GM19240 (cell line): ENCODE results near the gene PLA2G2D.
"Not testable (repeated sequence)": the region's sequence is repeated elsewhere in the genome, so short reads cannot be mapped to it uniquely, and the experiment has no call there.

ENCODE experiments used
- DNase-seq: peaks from one replicate; pipeline ENCODE4 v3.0.0; 2011; ENCODE audit warnings: low spot score; ENCODE audit not compliant: insufficient read length

The PLA2G2D gene

DNA sequence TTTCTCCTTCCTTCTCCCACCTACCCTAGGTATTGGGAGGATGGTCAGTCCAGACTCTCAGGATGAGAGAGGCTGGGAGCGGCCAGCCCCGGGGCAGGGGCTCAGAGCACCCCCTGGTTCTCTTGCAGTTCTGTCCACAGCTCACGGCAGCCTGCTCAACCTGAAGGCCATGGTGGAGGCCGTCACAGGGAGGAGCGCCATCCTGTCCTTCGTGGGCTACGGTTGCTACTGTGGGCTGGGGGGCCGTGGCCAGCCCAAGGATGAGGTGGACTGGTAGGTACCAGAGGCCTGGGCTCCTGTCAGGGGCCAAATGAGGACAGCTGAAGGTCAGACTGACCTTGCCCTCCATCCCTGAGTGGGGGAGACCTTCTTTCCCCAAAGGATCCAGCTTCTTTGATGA, 24.0 kb upstream of the PLA2G2D start:
- no peak for DNase-seq

DNA sequence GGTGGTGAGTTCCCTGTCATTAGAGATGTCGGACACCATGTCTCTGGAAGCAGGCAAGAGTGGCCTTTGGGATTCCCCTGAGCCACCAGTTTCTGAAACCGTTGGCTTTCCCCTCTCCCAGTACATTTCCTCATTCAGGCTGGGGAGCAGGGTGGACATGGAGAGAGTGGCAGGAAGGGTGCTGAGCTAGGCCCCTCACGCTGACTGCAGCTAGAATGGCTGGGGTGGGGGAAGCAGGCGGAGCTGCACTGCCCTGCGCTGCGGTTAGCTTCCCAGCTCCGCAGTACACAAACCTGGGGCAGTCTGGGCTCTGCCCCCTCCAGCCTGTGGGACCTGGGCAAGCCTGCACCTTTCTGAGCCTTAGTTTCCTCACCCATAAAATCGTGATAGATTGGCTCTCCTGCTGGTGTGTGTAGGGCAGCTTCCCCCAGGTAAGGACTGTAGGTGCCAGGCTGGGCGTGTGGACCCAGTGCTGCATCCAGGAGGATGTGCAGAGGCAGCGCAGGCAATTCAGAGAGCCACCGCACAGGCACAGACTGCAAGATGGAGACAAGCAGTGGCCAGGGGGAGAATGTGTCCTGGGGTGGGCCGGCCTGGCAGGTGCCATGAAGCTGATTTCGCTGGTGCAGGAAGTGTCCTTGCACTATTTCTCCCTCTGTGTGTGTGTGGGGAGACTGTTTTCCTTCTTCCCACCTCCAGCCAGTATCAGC, 22.8 kb upstream of the PLA2G2D start:
- DNase-seq = no peak

- DNase-seq = no peak
Measured at GRCh38 chr1:20141466-20141865, 22.1 kb upstream of the PLA2G2D start.

- DNase-seq = no peak
Measured at GRCh38 chr1:20141001-20141400, 21.7 kb upstream of the PLA2G2D start.

- DNase-seq = no peak
Measured at GRCh38 chr1:20139776-20140612, 20.7 kb upstream of the PLA2G2D start.

GRCh38 chr1:20138961-20139550, 19.7 kb upstream of the PLA2G2D start, which contains the start of gene PLA2G2F:
PLA2G2F (plus strand) TSS chr1:20139323; CDS start chr1:20139428, 105 bp downstream.
- no peak for DNase-seq

GRCh38 chr1:20138346-20138745, 19.0 kb upstream of the PLA2G2D start:
- no peak for DNase-seq

- no peak for DNase-seq
Measured at GRCh38 chr1:20137604-20138003, 18.3 kb upstream of the PLA2G2D start.

GRCh38 chr1:20137055-20137454, 17.7 kb upstream of the PLA2G2D start:
- no peak for DNase-seq

DNA sequence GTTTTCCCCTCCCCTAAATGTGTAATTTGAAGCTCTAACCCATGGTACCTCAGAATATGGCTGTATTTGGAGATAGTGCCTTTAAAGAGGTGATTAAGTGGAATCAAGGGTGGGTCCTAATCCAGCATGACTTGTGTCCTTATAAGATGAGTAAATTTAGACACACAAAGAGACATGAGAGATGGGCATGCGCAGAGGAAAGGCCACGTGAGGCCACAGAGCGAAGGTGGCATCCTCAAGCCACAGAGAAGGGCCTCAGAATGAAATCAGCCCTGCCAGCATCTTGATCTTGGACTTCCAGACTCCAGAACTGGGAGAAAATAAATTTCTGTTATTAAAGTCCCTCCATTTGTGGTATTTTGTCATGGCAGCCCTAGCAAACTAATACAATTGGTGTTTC, 16.9 kb upstream of the PLA2G2D start:
- no peak for DNase-seq

- no peak for DNase-seq
Measured at GRCh38 chr1:20134995-20135394, 15.7 kb upstream of the PLA2G2D start.

DNA sequence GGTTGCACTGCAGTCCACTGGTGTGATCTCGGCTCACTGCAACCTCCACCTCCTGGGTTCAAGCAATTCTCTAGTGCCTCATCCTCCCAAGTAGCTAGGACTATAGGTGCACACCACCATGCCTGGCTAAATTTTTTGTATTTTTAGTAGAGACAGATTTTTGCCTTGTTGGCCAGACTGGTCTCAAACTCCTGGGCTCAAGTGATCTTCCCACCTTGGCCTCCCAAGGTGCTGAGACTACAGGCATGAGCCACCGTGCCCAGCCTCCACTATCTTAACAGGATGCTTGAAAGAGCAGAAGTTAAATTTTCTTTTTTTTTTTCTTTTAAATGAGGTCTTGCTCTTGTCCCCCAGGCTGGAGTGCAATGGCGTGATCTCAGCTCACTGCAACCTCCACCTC, 11.2 kb upstream of the PLA2G2D start:
- DNase-seq = not testable (repeated sequence)

- DNase-seq = no peak
Measured at GRCh38 chr1:20126806-20127440, 7.6 kb upstream of the PLA2G2D start.

- no peak for DNase-seq
Measured at GRCh38 chr1:20126041-20126805, 6.9 kb upstream of the PLA2G2D start.

DNA sequence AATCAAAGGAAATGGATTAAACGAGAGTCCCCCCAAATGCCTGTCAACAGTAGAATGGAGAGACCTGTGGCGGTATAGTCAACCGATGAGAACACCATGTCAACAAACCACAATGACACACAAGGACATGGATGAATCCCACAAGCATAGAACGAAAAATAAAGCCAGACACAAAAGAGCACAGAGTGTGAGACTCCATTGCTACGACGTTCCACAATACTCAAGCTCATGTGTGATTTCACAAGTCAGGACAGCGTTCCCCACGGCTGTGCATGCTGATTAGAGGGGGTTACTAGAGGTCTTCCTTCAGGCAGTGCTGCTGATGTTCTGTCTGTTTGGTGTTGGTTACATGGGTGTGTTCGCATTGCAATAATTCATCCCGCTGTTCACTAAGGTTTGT, 5.8 kb upstream of the PLA2G2D start:
- no peak for DNase-seq

DNA sequence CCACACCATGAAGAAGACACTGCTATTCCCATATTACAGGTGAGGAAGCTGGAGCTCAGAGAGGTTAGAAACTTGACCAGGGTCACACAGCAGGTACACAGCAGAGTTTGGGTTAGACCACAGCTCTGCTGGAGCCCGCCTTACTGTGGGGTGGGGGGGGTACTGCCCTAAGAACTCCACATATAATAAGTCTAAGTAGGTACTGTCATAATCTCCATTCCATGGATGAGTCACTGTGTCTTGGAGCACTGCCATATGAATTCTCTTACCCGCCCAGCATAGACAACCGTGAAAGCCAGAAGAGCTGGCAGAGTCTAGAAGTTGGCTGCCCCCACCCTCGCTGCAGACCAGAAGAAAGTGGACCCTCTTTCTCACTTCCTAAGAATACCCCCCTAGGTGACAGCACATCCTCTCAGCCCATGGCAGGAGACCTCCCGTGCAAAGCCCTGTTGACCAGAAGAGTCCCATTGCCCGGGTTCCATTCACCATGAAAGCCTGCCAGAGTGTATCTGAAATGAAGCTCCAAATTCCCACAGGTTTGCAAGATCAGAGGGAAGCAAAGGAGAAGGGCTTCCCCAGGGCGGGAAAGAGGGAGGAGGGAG, 5.2 kb upstream of the PLA2G2D start:
- DNase-seq = no peak

GRCh38 chr1:20123722-20124455, 4.6 kb upstream of the PLA2G2D start:
- DNase-seq = no peak

- DNase-seq = no peak
Measured at GRCh38 chr1:20120796-20121195, 1.5 kb upstream of the PLA2G2D start.

DNA sequence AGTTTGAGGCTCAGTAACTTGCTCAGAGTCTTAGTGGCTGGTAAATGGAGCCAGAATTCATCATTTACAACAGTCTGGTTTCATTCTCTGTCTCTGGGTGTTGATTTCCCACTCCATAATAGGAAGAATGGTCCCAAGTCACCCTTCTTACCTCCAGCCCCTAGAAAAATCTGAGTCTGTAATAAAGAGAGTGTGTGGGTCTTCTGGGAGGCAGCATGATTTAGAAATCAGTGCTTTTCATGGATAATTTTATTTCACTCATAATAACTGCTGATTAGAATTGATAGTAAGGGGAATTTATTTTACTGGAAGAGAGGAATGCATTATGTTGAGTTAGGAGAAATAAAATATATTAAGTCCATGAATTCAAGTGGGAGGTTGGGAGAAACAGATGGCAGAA, 2.1 kb downstream of the PLA2G2D start:
- no peak for DNase-seq

DNA sequence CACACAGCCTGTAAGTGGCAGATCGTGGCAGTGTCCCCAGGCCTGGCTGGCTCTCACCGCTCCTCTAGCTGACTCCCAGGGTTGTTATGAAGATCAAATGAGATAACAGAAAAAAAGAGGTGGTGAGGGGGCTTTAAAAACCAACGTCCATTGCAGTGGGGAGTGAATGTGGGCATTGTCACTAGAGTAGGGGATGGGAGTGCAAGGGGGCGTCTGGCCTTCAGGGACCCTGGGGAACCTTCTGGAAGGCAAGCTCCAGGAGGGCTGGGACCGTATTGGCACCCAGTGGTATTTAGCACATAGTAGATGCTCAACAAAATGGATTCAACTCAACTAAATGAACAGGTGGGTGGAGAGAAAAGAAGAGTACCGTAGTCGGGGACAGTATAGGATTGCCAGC, 3.4 kb downstream of the PLA2G2D start:
- DNase-seq = no peak
